CD4-positive, alpha-beta T cell treated with Interleukin-21 for 1 hour (primary cell): Measurements from ENCODE around the gene GEMIN8.

ENCODE experiments used
- DNase-seq: peaks from one replicate; pipeline ENCODE4 v3.0.0-alpha.2; 2020

GEMIN8 gene

GRCh38 chrX:14015294-14015693 lies 14.4 kb downstream of the GEMIN8 start:
- no peak for DNase-seq

DNA sequence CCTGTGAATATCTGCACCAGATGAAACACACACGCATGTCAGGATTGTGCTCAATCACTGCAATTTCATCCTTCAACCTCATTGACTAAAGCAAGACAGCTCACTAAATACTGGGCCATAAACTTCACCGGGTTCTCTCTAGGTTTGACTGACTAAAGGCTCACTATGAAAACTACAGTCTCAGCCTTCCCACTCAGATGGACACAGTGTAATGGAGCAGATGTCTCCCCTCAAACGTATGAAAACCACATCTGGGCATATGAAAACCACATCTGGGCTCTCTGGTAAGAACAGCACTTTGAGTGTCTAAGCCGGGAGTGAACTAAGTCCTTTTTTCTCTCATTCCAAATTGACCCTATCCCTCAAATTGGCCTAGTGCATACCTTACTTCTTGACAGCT lies 15.2 kb downstream of the GEMIN8 start:
- DNase-seq = no peak

DNA sequence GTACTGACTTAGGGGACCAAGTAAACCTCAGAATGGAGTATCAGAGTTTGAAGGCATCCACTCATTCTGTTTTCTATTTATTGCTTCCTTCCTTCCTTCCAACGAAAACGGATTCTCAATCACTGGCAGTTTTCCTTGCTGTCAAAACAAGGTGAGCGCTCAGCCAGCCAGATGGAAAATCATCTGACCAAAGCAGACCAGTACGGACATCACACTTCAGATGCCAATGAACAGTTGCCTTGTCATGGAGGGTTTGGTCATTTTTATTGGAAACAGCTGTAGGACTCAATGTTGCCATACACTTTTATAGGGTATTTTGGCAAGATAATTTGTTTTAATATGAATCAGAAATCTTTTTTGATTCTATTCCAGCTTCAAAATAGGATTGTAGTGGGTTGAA lies 16.6 kb downstream of the GEMIN8 start:
- no peak for DNase-seq

- no peak for DNase-seq
Observed at GRCh38 chrX:14010566-14010965, 19.1 kb downstream of the GEMIN8 start.

DNA sequence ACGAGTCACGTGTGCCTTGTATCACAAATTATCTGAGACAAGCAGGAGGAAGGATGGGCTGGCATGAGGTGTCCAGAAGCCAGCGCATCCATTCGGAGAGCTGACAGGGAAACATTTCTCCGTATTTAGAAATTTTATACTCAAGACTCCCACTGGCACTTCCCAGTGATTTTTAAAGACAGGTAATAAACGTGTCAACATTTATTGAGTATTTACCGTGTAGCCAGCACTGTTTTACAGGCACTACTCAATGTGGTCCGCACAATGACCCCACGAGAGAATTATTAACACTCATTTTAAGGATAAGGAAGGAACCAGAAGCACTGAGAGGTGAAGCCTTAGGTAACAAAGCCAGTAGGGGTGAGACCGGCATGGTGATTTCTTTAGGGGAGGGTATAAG lies 23.2 kb downstream of the GEMIN8 start:
- no peak for DNase-seq

DNA sequence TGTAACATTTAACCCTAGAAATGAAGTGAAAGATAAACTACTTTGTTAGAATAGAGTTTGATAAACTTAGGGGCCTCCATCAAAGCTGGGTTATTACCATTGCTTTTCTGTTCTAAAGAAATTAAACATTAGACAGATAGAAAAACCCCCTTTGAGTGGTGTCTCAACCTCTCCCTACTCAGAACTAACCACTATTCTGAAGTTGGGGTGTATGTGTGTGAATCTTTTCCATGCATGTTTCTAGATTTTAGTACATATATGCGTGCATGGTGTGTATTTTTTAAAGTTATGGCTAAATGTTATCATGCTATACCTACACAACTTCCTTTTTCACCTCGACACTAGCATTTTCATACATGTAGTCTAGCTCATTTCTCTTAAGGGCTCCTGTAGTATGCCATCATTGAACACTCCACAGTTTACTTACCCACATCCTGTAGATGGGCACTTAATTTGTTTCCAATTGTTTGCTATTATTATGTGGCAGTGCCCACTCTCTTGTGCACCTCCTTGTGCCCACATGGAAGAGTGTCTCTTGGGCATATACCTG lies 25.7 kb downstream of the GEMIN8 start:
- DNase-seq = no peak

GRCh38 chrX:14003028-14003427 lies 26.7 kb downstream of the GEMIN8 start:
- no peak for DNase-seq

DNA sequence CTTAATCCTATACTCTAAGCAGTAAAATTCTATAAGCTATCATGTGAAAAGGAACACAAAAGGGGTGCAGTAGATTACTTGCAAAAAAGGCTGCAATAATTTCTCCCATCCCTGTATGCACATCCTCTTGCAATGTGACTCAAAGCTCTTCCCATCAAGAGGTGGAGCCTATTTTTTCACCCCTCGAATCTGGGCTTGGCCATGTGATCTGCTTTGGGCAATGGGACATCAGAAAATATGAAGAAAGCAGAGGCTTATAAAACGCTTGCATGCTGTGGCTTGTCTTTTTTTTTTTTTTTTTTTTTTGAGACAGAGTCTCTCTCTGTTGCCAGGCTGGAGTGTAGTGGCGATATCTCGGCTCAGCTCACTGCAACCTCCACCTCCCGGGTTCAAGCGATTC lies 33.0 kb downstream of the GEMIN8 start:
- DNase-seq = no peak

GRCh38 chrX:13994536-13995080 lies 35.1 kb downstream of the GEMIN8 start:
- DNase-seq = no peak

GRCh38 chrX:13994104-13994503 lies 35.6 kb downstream of the GEMIN8 start:
- DNase-seq = no peak

GRCh38 chrX:13990126-13990800 lies 39.4 kb downstream of the GEMIN8 start:
- DNase-seq = no peak

DNA sequence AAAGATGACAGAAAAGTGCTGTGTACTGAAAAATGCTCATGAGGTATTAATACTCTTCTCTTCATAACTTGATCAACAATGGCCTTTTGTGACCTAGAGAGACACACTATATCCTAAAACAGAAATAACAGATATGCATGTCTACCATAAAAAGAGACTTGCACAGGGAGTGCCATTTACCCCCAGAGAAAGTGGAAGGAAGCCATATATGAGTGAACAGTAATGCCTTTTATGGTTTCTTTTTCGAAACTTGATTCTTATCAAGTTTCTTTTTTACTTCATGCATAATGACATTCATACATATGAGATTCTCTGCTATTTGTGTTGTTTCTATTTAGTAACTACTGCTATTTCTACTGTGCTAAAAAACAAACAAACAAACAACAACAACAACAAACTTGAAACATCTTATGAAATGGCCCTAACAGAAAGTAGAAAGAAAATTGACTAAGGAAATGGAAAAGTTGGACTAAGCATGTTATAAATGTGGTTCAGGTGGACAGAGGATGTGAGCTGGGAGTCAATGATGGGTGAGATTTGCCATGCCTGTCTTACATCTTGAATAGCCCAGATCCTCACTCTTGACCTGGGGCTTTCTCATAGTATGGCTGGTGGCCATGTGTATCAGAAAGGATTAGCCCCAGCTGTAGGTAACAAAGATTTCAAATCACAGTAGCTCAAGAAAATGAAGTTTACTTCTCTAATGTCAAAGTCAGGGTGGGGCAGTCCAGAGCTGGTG lies 43.8 kb downstream of the GEMIN8 start:
- no peak for DNase-seq

DNA sequence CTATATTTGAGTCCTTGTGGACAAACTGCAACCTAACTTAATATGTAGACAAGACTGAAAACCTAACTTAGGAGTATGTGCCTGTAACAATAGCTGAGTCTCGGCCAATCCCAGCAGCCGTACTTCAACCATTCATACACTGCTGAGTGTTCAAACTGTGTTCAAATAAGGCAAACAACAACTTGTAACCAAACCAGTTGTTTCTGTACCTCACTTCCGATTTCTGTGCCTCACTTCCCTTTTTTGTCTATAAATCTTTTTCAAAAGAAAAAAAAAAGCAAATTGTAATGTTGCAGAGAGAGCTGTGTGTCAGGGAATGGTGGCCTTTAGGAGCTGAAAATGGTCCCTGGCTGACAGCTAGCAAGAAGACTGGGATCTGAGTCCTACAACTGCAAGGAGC lies 46.0 kb downstream of the GEMIN8 start:
- DNase-seq = no peak

- no peak for DNase-seq
Observed at GRCh38 chrX:13968198-13968597, 61.5 kb downstream of the GEMIN8 start.

DNA sequence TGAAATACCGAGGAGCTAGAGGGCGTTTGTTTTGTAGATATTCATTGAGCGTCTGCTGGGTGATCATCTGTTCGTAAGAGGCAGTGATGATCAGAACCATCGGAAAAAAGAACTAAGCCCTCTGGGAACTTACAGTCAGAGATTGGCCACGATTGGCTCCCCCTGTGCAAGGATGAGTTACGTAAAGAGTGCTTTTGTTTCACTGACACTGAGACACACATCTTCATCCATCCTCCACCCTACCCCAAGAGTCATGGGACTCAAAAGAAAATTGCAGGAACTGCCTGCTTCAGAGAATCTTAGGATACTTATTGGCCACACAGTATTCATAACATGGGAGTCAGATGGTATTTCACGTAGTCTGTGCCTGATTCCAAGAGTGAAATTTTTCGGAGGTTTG lies 62.1 kb downstream of the GEMIN8 start:
- no peak for DNase-seq

DNA sequence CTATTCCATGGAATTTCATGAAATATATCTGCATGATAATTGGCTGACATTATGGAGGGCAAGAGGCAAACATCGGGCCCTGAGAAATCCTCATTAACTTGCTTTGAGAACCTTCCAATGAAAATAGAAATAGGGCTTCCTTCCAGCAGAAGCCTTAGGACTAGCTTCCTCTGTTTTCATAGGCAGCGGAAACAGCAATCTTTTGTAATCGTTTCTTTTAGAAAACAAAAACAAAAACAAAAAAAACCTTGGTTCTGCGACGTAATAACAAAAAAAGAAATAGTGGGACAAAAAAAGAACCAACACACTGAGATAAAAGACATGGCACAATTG lies 62.9 kb downstream of the GEMIN8 start:
- no peak for DNase-seq

DNA sequence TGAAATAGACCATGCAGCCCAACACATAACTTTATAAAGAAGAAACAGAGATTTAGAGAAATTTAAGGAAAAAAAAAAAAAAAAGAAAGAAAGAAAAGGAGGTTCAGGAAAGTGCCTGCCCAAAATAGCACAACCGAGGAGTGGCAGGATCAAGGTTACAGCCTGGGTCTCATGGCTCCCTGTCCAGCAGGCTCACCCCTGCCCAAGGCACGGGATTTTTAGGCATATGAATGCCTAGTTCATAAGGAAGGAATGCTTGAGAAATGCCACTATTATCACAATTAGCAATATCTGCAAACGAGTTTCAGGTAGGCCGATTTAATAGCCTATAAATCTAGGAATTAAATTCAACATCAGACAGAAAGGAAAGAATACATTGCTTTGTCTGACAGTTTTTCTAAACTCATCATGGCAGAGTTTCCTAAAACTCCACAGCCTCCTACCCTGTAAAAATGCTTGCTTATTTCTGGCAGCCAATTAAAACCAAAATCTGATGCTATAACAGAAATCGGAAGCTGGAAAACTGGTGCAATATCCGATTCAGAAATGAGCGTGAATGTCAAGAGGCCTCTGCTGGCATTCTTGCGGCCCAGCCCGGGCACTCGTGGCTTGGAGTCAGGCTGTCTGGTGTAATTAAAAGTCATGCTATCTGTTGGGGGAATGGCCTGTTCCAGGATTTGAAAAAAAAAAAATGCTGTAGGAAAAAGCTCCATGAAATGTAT lies 63.5 kb downstream of the GEMIN8 start:
- DNase-seq = no peak

- no peak for DNase-seq
Observed at GRCh38 chrX:13965531-13965930, 64.2 kb downstream of the GEMIN8 start.

DNA sequence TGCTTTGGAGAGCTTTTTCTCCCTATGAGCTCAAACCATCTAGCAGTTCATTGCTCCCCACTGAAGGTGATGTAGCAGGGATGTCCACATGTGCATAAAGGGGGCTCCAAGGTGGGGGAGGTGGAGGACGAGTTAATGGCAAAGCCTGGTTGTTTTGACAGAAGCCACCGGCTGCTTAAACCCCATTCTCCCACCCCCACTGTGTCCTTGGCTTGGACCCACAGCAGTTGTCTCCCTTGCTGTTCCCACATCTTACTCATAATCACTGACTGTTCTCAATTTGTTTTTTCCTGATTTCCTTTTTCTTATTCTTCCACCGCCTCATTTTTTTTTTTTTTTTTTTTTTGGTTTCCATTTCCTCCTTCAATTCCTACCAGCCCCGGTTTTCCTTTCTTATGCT lies 72.7 kb downstream of the GEMIN8 start:
- no peak for DNase-seq
